ACHN (cell line): ENCODE measurements around the gene LRRC49.

Experiments
- DNase-seq: peaks from one replicate; pipeline ENCODE4 v3.0.0-alpha.2; 2015
- in situ Hi-C: cut with HindIII; loops from 2 replicates; pipeline ENCODE4 v1.10.0; 2017; ENCODE audit warnings: low sequenced_read_pairs, low pct_ligation_motif_present, low pct_unique_long_range_greater_than_20kb

The LRRC49 gene

DNA sequence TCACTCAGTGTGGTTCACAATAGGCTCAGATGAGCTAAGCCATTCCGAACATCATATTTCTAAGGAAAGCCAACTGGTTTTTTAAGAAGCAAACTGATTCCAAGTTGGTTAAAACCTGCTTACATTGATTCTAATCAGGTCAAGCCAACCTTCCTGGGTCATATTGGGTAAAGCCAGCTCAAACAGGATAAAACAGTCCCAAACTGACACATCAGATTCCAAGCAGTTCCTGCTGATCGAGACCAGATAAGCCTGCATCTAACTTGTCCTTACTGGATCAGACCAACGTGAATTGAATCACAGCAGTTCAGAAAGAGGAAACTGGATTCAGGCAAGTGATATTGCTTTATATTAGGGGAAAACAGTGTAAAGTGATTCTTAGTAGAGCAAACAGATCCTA lies 204.1 kb downstream of the LRRC49 start:
- no peak for DNase-seq
- in situ Hi-C loops: no loop called here

DNA sequence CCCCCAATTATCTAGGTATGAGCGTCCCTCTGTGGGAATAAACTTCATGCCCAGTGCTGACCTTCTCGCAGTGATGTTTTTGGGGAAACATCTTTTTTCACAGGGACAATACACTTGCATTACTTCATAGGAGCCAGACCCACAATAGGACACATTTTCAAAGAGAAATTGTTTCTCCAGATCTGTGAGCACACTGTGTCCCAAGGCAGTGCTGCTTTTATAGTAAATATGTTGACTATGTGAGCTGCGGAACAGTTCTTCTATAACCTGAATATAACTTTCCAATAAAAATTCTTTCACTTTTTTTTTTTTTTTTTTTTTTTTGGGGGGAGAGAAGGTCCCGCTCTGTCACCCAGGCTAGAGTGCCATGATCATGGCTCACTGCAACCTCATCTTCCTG lies 205.3 kb downstream of the LRRC49 start:
- in situ Hi-C loops: no loop called here
- DNase-seq: no peak

DNA sequence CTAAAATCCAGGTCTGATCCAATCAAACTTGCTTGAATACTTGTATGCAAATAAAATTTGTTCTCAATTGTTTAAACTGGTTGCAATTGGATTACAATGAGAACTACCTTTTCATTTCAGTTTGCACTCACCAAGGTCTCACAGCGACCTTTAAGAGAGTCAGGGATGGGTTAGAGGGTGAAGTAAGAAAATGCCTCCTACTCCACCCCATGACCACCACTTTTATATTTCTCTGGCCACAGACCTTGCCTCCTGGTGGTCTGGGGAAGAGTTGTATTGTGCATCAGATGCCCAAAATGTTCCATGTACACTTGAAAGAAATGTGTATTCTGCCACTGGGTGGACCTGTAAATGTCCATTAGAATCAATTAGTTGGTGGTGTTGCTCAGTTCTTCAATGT lies 206.3 kb downstream of the LRRC49 start:
- no peak for DNase-seq
- in situ Hi-C loops: no loop called here
